Natural killer cell treated with Interleukin-12 subunit alpha and Interleukin-12 subunit beta and Interleukin-15 and Interleukin-18, amount 100 ng/mL, for 72 hours (primary cell): ENCODE data around the gene ELOVL7. TPM values are rescaled to one million over a fixed set of nuclear protein-coding genes. Genes with fewer than 3 reads are reported as not detected.
"Not testable (repeated sequence)": the region's sequence is repeated elsewhere in the genome, so short reads cannot be mapped to it uniquely, and the experiment has no call there.

Experiments used
- ATAC-seq, 2 donors: fragments of 150-1000 bp; cut with Tn5 transposase in 1 of 2; sonication (Bioruptor Pico), chemical (Tn5 transposase) in 1 of 2; 2 replicates each; pipeline ENCODE4 v1.10.0; 2021
- DNase-seq: peaks from one replicate; pipeline ENCODE4 v3.0.0; 2022; ENCODE audit warnings: low spot score
- H3K27ac Mint-ChIP-seq, 2 donors: 1 replicate in 1 of 2; 2 replicates in 1 of 2; pipeline ENCODE4 v1.8.0; 2022; ENCODE audit warnings: mixed read lengths in 2 of 2, mild to moderate bottlenecking in 1 of 2, moderate library complexity in 1 of 2
- H3K27me3 Mint-ChIP-seq, 2 donors: 1 replicate in 1 of 2; 2 replicates in 1 of 2; pipeline ENCODE4 v1.8.0; 2022; ENCODE audit warnings: mixed read lengths in 2 of 2
- H3K36me3 Mint-ChIP-seq: one replicate; pipeline ENCODE4 v1.8.0; 2022; ENCODE audit warnings: mixed read lengths
- H3K4me1 Mint-ChIP-seq, 2 donors: 1 replicate in 1 of 2; 2 replicates in 1 of 2; pipeline ENCODE4 v1.8.0; 2022; ENCODE audit warnings: low read depth in 2 of 2, mixed read lengths in 2 of 2, mild to moderate bottlenecking in 1 of 2
- H3K4me3 Mint-ChIP-seq: one replicate; pipeline ENCODE4 v1.8.0; 2022; ENCODE audit warnings: mixed read lengths
- H3K9me3 Mint-ChIP-seq: 2 replicates; pipeline ENCODE4 v1.8.0; 2022; ENCODE audit warnings: mixed read lengths
- total RNA-seq, 2 donors: library from RNA; stranded (reverse); gene quantifications; one replicate each; pipeline ENCODE4 v1.2.3, GENCODE V29; 2022

ELOVL7 gene
- total RNA-seq, 2 donors from 2014 or later, result 0.42 TPM; not detected in 1

DNA sequence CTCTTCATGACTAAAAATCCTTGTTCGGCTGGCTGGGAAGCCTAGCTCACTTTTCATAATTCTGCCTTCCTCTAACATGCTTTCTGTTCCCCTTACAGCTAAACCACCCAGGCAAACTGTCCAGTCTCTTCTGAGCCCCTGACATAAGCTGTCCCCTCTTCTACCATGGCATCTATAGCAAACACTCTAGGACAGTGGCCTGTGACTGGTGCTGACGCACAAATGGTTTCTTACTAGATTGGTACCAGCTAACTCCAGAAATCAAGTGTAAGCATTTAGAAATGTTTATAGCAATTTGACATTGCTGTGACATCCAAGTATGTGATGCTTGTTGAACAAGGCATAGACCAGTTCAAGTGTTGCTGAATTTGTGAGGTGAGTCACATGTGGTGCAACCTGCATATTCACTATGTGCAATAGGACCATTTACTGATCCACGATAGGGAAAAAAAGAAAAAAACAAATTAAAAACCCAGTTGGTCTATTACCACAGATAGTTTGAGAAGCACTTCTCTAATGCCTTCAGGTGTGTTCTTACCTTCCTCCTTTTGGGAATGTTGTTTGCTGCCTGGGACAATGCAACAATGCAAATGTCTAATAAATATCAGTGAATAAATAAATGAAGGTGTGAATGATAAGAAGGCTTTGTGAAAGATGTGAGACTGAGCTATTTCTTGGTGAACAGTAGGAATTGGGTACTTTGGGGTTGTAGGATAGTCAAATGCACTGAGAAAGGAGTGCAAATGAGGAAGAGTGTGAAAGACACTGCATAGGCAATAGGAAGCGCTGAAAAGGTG lies 22.4 kb downstream of the ELOVL7 start:
- ATAC-seq (no peak), DNase-seq (no peak)
- no peaks in the 10 kb centered on the region for H3K27me3 Mint-ChIP-seq
- H3K9me3 Mint-ChIP-seq, result peaks cover 2% of the 10 kb centered on the region
- no peaks in the 10 kb centered on the region for H3K36me3 Mint-ChIP-seq
- no peak overlapping the region for H3K4me3 Mint-ChIP-seq
- no peak overlapping the region for H3K27ac Mint-ChIP-seq
- no peaks in the 10 kb centered on the region for H3K4me1 Mint-ChIP-seq

DNA sequence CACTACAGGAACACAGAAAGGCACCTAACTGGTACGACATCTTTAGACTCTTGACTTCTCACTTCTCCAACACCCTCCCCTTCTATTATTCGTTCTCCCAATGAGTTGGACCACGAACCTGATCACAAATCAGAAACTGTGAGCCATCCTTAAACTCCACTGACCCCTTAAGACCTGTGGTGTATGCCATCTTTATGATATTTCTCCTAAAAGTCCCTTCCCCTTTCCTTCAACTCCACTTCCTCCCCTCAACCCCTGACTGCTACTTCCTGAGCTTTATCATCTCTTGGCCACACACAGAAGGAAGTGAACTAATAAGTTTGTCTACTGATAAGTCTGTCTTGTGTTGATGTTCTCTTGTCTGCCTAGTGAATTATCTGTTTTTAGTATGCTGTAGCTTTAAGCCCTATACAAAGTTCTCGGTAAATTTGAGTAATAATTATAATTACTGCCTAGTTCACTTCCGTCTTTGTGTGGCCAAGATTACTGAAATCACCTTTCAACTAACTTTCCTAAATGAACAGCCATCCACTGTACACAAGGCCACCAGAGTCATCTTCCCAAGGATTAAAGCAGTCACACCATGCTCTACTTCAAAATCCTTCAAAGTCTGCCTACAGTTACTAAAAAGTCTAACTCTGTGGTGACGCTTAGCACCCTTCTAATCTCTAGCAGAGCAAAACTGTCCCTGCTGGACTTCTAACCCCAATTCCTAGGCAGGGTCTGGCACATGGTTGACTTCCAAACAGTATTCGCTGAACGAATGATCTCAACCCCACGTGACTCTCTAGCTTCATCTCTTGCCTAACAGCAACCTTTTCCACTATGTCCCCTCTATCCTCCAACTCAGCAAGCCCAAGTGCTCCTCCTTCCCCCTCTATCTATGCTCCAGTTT lies 23.2 kb downstream of the ELOVL7 start:
- Mint-ChIP-seq H3K36me3 (no peaks in the 10 kb centered on the region), H3K27ac (no peak overlapping the region), H3K27me3 (no peaks in the 10 kb centered on the region), H3K4me1 (no peaks in the 10 kb centered on the region), H3K4me3 (no peak overlapping the region), H3K9me3 (peaks cover 2% of the 10 kb centered on the region)
- ATAC-seq, result no peak
- DNase-seq, result no peak

DNA sequence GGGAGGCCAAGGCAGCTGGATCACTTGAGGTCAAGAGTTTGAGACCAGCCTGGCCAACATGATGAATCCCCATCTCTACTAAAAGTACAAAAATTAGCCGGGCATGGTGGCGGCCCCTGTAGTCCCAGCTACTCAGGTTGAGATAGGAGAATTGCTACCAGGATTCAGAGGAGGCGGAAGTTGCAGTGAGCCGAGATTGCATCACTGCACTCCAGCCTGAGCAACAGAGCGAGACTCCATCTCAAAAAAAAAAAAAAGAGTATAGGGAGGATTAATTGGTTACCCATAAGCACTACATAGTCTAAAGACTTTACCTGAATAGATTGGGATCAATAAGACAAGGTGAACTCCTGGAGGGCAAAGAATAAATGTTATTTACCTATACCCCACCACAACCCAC lies 27.9 kb downstream of the ELOVL7 start:
- H3K27ac Mint-ChIP-seq, ATAC-seq, DNase-seq, H3K4me1 Mint-ChIP-seq, H3K4me3 Mint-ChIP-seq, H3K9me3 Mint-ChIP-seq, H3K36me3 Mint-ChIP-seq: not testable (repeated sequence)
- H3K27me3 Mint-ChIP-seq, result peaks cover 3 to 12% of the 10 kb centered on the region in 2 donors

DNA sequence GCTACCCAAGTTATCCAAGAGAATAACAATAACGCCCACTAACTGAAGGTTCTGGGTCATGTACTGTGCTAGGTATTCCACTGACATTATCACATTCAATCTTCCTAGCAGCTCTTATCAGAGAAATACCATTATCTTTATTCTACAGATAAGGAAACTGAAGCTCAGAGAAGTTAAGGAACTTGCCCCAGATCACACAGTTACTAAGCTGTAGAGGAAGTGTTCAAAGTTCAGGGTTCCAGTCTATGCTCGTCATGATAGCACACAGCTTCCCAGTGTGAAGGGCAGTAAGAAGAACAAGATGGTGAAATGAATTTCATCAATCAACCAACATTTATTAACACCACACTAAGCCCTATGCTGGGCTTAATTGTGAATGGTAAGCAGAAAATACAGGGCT lies 29.6 kb downstream of the ELOVL7 start:
- no peak overlapping the region for H3K4me3 Mint-ChIP-seq
- H3K27me3 Mint-ChIP-seq, result peaks cover 3 to 12% of the 10 kb centered on the region in 2 donors
- H3K9me3 Mint-ChIP-seq, result peaks cover 2% of the 10 kb centered on the region
- H3K36me3 Mint-ChIP-seq, result no peaks in the 10 kb centered on the region
- H3K27ac Mint-ChIP-seq, result no peak overlapping the region
- H3K4me1 Mint-ChIP-seq, result no peaks in the 10 kb centered on the region
- ATAC-seq (no peak), DNase-seq (no peak)

DNA sequence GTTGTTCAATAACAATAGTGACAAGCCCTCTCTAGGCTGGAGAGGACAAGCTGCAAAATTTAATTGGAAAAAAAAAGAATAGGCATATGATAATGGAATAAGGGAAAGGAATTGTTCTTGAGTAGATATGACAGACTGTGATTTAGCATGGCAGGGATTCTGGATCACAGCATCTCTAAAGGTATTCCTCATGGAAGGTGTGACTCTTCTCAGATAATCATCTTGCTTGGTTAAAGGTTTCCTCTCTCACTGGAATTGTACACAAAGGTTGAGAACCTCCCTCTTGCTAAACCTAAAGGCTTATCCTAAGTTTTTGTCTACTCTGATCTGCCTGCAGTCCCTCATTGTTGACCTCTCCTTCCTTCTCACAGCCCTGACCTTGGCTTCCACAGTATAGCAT lies 31.6 kb downstream of the ELOVL7 start:
- H3K4me3 Mint-ChIP-seq, result no peak overlapping the region
- ATAC-seq (no peak), DNase-seq (no peak)
- H3K4me1 Mint-ChIP-seq, result no peaks in the 10 kb centered on the region
- no peaks in the 10 kb centered on the region for H3K36me3 Mint-ChIP-seq
- no peaks in the 10 kb centered on the region for H3K9me3 Mint-ChIP-seq
- H3K27ac Mint-ChIP-seq, result no peak overlapping the region
- peaks cover 3 to 12% of the 10 kb centered on the region in 2 donors for H3K27me3 Mint-ChIP-seq

DNA sequence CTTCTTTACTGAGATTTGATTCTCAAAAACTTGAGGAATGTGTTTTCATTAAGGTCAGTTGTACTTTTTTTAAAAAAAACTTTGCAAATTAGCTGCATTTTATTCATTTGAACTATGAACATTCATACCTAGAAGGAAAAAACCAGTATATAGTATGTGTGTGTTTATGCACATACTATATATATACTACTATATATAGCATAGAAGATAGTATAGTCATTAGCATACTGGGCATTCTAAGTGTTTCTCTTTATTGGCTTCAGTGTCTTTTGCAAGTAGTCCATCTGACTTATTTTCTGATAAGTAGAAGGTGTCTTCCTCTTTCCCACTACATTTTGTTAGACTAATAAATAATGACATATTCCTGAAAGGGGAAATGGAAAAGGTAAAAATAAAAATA lies 33.0 kb downstream of the ELOVL7 start:
- Mint-ChIP-seq H3K27ac (no peak overlapping the region), H3K36me3 (peaks cover 4% of the 10 kb centered on the region), H3K9me3 (peaks cover 4% of the 10 kb centered on the region), H3K27me3 (peaks cover 6 to 18% of the 10 kb centered on the region in 2 donors), H3K4me3 (no peak overlapping the region), H3K4me1 (no peaks in the 10 kb centered on the region)
- DNase-seq (no peak), ATAC-seq (no peak)

DNA sequence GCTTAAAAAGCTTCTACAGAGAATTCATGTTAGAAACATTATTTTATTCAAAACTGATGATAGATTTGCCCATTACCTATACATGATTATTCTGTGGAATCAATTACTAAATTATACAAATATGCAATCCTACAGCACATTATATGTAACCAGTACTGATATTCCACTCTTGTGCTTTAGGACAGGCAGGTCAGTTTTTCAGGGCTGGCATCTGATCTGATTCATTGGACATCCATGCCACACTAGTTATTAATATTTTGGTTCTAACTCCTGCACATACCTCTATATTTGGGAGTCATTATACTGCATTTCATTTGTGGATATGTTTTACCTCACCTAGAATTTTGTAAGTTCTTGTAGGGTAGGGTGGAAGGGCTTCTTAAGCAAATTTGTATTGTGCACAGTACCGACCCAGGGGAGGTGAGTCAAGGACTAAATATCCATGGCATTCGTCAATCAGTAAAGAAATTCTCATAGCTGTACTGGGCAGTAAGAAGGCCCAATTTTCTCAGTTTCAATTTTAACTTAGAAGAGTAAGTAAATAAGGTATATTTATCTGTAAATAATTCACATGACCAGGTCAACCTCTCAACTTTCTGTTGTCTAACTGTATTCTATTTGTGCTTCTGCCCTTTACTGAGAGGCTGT lies 33.5 kb downstream of the ELOVL7 start:
- Mint-ChIP-seq H3K36me3 (peaks cover 5% of the 10 kb centered on the region), H3K9me3 (peaks cover 4% of the 10 kb centered on the region), H3K27me3 (peaks cover 6 to 19% of the 10 kb centered on the region in 2 donors), H3K4me1 (no peaks in the 10 kb centered on the region), H3K27ac (no peak overlapping the region), H3K4me3 (no peak overlapping the region)
- no peak for ATAC-seq
- DNase-seq, result no peak

DNA sequence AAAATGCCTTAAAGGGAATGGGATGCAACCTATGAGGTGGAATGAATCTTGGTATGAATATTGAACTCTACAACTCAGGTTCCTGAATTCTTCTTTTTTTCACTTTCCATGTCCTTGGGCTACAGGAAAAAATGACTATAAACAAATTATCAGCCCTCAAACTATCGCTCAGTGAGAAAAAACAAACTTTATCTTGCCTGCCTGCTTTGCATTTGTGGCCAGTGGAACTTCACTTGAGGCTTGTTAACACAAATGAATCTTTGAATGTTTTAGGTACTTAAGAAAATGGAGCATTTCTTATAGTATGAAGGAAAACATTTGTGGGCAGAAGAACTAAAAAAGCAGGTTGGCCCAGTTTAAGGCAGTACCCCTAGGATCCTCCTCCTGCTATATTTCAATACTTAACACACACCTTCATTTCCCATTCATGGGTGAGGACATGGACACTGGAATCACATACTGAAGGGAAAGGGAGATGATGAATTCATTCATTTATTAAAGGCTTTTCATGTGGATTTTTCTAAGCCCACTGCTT lies 34.1 kb downstream of the ELOVL7 start:
- Mint-ChIP-seq H3K9me3 (peaks cover 4% of the 10 kb centered on the region), H3K4me3 (no peak overlapping the region), H3K4me1 (no peaks in the 10 kb centered on the region), H3K27me3 (peaks cover 6 to 19% of the 10 kb centered on the region in 2 donors), H3K27ac (no peak overlapping the region), H3K36me3 (peaks cover 5% of the 10 kb centered on the region)
- ATAC-seq (no peak), DNase-seq (no peak)

DNA sequence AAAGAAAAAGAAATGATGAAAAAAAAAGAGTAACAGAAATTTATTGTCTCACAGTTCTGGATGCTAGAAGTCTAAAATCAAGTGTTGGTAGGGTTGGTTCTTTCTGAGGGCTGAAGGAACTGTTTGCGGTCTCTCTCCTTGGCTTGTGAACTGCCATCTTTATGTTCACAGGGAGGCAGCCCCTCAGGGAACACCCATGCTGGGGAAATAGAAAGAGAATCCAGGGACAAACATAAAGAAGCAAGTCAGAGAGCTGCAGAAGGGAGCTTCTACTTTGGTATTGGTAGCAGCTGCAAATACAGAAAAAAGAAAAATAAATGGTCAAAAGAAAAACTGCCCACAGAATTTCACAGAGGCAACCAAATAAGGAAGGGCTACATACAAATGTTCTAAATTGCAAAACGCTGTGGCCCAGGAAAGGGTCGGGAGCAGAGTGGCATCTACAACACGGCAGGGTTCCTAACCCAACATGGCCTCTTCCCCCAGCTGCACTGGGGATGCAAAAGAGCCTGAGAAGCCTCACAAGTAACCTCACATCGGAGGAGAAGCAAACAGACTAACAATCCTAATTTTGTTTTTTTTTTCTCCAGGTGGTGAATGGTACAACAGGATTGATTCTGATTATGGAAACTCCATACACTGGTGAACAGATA lies 37.4 kb downstream of the ELOVL7 start:
- Mint-ChIP-seq H3K27ac (no peak overlapping the region), H3K4me1 (no peaks in the 10 kb centered on the region), H3K36me3 (peaks cover 5% of the 10 kb centered on the region), H3K4me3 (no peak overlapping the region), H3K9me3 (peaks cover 7% of the 10 kb centered on the region), H3K27me3 (peaks cover 3 to 7% of the 10 kb centered on the region in 2 donors)
- DNase-seq (no peak), ATAC-seq (no peak)

DNA sequence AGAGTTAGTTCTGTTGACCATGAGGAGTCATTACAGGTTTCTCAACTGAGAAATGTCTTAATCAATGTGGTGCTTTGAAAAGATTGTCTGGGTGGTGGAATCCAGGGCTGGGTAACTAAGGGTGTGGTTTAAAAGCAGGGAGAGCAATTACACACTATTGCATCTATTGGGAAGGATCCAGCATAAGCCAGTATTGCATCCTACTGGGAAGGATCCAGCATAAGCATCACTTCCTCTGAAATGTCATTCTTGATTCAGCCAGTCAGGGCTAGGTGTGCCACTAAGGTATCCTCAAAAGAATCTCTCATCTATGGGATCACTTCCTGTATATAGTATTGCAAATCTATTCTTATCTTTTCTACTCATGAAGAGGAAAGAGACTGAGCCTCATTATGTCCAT lies 38.6 kb downstream of the ELOVL7 start:
- no peak for DNase-seq
- Mint-ChIP-seq H3K4me3 (no peak overlapping the region), H3K27ac (no peak overlapping the region), H3K36me3 (peaks cover 5% of the 10 kb centered on the region), H3K9me3 (peaks cover 7% of the 10 kb centered on the region), H3K27me3 (peaks cover 3 to 7% of the 10 kb centered on the region in 2 donors), H3K4me1 (no peaks in the 10 kb centered on the region)
- ATAC-seq, result no peak

DNA sequence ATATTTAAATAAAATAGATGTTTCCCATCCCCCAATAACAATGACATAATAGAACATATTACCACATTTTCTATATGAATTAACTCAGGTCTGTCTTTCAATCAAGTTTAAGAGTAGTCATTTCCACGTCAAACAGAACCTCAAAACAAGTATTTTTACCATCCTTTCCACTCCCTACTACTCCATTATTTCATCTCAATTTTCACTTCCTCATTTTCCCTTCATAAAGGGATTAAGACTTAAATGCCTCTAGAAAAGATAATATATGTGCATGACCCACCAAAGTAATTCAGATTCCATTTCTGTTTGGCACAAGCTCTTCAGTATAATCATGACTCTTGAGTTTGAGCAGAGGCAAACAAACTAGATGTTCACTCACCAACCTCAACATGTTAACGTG lies 40.4 kb downstream of the ELOVL7 start:
- Mint-ChIP-seq H3K4me3 (no peak overlapping the region), H3K36me3 (peaks cover 5% of the 10 kb centered on the region), H3K9me3 (peaks cover 7% of the 10 kb centered on the region), H3K27me3 (peaks cover 3 to 7% of the 10 kb centered on the region in 2 donors), H3K27ac (no peak overlapping the region), H3K4me1 (no peaks in the 10 kb centered on the region)
- ATAC-seq (no peak), DNase-seq (no peak)

DNA sequence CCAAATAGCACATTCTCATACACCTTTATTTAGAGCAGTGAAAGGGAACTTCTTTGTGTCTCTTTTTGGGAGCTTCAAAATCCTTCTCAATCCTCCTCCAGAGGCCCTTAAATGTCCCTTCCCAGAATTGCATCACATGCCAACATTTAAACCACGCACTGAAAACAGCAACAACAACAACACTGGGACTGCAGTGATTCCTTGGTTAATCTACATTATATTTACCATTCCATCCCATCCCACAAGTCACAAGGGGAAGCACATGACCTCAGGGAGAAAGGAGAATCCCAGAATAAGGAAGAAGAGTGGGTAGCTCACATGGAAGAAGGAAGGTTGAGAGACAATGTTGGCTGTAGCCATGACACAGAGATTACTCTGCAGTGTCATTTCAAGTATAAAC lies 41.1 kb downstream of the ELOVL7 start:
- Mint-ChIP-seq H3K4me3 (no peak overlapping the region), H3K36me3 (peaks cover 5% of the 10 kb centered on the region), H3K9me3 (peaks cover 7% of the 10 kb centered on the region), H3K27ac (no peak overlapping the region), H3K4me1 (no peaks in the 10 kb centered on the region), H3K27me3 (peaks cover 3 to 7% of the 10 kb centered on the region in 2 donors)
- DNase-seq (no peak), ATAC-seq (no peak)

DNA sequence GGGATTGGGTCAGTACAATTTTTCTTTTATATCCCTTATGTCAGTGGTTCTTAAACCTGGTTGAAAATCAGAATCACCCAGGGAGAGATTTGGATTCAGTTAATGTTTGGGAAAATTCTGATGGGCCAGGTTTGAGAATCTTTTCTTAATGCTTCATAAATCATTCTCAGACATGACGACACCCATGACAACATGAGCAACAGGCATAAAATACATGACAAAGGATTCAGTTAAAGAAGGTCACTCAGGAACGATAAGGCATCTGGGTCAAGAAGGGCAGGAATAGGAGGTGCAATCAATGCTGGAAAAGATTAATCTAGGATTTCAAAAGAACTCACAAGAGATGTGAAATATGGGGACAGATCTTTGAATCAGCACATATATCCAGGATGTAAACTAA lies 41.8 kb downstream of the ELOVL7 start:
- DNase-seq (no peak), ATAC-seq (no peak)
- H3K9me3 Mint-ChIP-seq, result peaks cover 7% of the 10 kb centered on the region
- H3K4me3 Mint-ChIP-seq, result no peak overlapping the region
- H3K4me1 Mint-ChIP-seq, result no peaks in the 10 kb centered on the region
- peaks cover 5% of the 10 kb centered on the region for H3K36me3 Mint-ChIP-seq
- H3K27me3 Mint-ChIP-seq, result peaks cover 3 to 7% of the 10 kb centered on the region in 2 donors
- no peak overlapping the region for H3K27ac Mint-ChIP-seq
